ENCODE data around the gene SEMA3F. TPM values are rescaled to one million over a fixed set of nuclear protein-coding genes. Genes with fewer than 3 reads are reported as not detected.

Gene SEMA3F
- total RNA-seq, 1 donor from 2014 or later = 65.6 TPM

DNA sequence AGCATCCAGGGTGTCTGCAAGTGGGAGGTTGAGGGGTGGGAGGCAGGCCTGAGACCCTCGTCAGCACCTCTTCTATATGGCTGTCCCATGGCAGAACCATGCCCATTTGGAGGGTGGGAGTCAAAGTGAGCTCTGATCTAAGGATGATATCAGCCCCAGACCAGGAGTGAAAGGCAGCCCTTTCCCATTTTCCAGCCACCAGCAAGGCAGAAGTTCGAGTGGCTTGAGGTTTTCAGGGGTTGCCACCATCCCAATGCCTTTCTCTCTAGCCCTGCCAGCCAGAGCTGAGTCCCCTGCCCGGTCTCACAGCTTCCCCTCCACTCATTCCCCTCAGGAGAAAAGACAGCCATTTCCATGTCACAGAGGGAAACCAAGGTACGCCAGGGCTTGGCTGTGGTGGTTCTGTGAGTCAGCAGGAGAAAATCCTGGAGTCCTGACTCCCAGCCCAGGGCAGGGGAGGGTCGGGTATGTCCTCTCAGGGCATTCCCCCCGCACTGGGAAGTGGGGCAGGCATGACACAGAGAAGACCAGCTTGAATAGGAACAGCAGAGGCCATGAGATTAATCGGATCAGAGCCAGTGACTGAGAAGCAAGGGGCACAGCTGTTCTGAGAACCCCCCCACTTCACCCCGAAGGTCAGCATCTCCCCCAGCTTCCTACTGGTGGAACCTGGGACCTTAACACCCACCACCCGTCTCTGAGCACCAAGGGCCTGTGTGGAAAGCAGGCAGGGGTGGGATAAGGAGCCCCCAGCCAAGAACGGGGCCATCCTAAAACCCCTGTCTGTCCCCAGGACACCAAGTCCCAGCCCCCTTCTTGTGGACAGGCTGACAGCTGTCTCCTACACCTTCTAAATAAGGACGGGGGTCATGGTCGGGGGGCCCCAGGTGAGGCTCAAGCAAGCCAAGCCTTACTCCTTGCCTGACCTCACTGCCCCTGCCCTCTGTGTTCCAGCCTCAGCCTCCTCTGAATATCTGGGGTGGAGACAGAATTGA lies 49.0 kb downstream of the SEMA3F start:
- H3K4me1 ChIP-seq = peaks cover 14% of the 10 kb centered on the region
- peaks cover 34% of the 10 kb centered on the region for H3K27me3 ChIP-seq
- ATAC-seq (no peak), DNase-seq (no peak)
- H3K36me3 ChIP-seq = no peaks in the 10 kb centered on the region
- no peak overlapping the region for H3K4me3 ChIP-seq
- TF ChIP-seq, protein P1, sequence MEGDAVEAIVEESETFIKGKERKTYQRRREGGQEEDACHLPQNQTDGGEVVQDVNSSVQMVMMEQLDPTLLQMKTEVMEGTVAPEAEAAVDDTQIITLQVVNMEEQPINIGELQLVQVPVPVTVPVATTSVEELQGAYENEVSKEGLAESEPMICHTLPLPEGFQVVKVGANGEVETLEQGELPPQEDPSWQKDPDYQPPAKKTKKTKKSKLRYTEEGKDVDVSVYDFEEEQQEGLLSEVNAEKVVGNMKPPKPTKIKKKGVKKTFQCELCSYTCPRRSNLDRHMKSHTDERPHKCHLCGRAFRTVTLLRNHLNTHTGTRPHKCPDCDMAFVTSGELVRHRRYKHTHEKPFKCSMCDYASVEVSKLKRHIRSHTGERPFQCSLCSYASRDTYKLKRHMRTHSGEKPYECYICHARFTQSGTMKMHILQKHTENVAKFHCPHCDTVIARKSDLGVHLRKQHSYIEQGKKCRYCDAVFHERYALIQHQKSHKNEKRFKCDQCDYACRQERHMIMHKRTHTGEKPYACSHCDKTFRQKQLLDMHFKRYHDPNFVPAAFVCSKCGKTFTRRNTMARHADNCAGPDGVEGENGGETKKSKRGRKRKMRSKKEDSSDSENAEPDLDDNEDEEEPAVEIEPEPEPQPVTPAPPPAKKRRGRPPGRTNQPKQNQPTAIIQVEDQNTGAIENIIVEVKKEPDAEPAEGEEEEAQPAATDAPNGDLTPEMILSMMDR (IDR thresholded peaks at IDR 0.05) = no peak
- H3K27ac ChIP-seq = no peak overlapping the region
- no peaks in the 10 kb centered on the region for H3K9me3 ChIP-seq
- intact Hi-C loops (cut with DNase I) = no loop called here

DNA sequence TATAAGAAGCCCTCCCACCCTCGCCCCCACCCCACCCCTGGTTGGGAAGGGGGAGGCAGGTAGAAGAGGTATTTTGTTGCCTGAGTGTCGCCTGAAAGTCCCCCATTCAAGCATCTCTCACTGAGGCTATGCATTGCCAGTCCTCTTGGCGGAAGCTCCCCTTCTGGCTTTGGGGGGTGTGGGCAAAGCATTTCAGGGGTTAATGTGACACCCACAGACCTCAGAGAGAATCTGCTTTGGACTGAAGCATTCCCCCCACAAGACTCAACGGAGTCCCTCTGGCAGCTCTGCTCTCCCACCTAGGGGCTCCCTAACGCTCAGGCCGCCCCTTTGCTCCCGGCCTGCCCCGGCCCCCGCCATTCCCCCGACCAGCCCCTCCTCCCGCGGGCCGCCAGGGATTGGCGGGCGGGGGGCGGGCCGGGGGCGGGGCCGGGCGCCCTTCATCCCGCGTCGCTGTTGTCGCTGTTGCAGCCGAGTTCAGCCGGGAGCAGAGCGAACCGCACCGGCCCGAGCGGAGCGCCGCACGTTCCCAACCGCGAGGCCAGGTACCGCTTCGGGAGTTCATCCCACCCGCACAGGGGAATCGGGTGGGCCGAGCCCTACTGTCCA lies 49.8 kb downstream of the SEMA3F start, which contains the start of gene SLC38A3:
SLC38A3 (plus strand) TSS at position 468 of the 609 bp plus-strand sequence. CDS start 8,929 bp downstream, outside the sequence.
- ATAC-seq (peak; percentile 57), DNase-seq (no peak)
- no peak within 1 kb of the TSS for H3K27ac ChIP-seq
- intact Hi-C loops (cut with DNase I) = no loop called here
- peaks cover 14% of the 10 kb centered on the region for H3K4me1 ChIP-seq
- no peaks in the 10 kb centered on the region for H3K36me3 ChIP-seq
- peaks cover 34% of the 10 kb centered on the region for H3K27me3 ChIP-seq
- H3K4me3 ChIP-seq = peak within 1 kb of the TSS; percentile 37
- TF ChIP-seq, protein P1 (IDR thresholded peaks at IDR 0.05) = no peak
- H3K9me3 ChIP-seq = no peaks in the 10 kb centered on the region

DNA sequence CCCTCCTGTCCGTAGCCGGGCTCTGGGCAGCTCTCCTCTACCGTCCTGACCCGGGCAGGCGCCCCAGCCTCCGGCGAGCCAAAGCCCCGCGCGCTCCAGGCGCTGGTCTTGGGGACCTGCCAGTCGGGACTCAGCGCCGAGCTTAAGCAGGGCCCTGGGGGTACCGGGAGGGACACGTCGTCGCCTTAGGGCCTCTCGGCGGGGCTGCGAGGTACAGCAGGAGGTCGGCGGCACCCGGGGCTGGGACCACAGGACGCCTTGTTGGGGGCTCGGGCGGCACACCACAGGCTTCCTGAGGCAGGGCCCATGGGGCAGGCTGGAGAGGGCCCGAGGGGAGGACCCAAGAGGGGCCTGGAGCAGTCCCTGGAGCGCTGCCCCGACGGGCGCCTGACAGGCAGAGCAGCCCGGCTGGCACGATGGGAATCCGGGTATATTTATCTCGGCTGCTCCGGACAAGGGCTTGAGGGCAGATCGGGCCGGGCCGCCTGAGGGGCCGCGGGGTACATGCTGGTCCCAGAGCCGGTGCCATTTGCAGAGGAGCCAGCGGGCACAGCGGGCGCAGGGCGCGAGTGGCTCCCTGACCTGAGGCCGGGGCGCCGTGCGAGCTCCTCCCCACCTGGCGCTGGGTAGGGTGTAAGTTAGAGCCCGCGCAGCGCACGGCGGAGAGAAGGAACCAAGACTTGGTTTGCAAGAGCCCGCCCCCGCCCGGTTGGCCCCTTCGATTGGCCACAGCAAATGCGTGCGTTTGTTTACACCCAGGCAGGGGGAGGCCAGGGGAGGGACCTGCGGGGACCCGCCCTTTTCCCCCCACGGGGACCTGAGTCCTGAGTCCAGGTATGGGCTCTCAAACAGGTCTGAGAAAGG lies 50.5 kb downstream of the SEMA3F start:
- no peak for DNase-seq
- H3K27me3 ChIP-seq = peaks cover 34% of the 10 kb centered on the region
- intact Hi-C loops (cut with DNase I) = no loop called here

DNA sequence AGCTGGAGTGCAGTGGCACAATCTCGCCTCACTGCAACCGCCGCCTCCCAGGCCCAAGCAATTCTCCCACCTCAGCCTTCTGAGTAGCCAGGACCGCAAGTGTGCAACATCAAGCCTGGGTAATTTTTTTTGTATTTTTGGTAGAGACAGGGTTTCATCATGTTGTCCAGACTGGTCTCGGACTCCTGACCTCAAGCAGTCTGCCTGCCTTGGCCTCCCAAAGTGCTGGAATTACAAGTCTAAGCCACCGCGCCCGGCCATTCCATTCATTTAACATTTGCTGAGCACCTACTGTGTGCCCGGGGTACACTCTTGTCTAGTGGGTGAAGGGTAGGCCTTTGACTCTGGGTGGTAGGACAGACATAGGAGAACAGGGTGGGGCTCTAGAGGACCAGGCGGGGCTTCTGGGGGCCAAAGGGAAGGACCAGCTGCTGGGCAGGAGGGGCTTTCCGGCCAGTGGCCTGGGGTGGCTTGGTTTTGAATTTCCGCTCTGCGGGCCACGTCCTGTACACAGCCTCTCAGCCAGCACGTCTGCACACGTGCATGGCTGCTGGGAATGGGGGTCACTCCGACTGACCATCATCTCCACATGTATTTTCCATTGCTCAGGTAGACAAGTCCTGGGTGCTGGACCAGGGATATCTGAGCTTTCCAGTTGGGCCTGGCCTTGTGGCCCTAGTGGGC lies 52.4 kb downstream of the SEMA3F start:
- intact Hi-C loops (cut with DNase I) = no loop called here
- no peak overlapping the region for H3K4me3 ChIP-seq
- H3K9me3 ChIP-seq = no peaks in the 10 kb centered on the region
- no peaks in the 10 kb centered on the region for H3K36me3 ChIP-seq
- TF ChIP-seq, protein P1 (IDR thresholded peaks at IDR 0.05) = no peak
- no peak for DNase-seq
- H3K4me1 ChIP-seq = peaks cover 14% of the 10 kb centered on the region
- H3K27ac ChIP-seq = no peak overlapping the region
- ATAC-seq = no peak
- H3K27me3 ChIP-seq = peaks cover 34% of the 10 kb centered on the region

More for the DNA sequence above, 50.5 kb downstream of the SEMA3F start:
- no peaks in the 10 kb centered on the region for H3K9me3 ChIP-seq
- TF ChIP-seq, protein P1 (IDR thresholded peaks at IDR 0.05) = no peak
- H3K4me1 ChIP-seq = peaks cover 14% of the 10 kb centered on the region
- ATAC-seq = peak; percentile 36
- H3K36me3 ChIP-seq = no peaks in the 10 kb centered on the region
- H3K4me3 ChIP-seq = peak overlapping the region; percentile 37
- H3K27ac ChIP-seq = no peak overlapping the region
